Endothelial cell of umbilical vein (primary cell): ENCODE results near the gene CTBP1. TPM values are rescaled to one million over a fixed set of nuclear protein-coding genes. Genes with fewer than 3 reads are reported as not detected.

Experiments
- BruUV-seq: library from RNA; stranded (reverse); fragments of 400-500 nt; replicated peaks from 2 replicates; lab custom pipeline; 2021; lab: Mats Ljungman, UMichigan
- CTCF ChIA-PET: fragments of 300-600, 350-600 bp; sonication (Branson Sonifier 250); formaldehyde crosslinking; loops from one replicate; lab custom pipeline; 2021; ENCODE audit warnings: antibody characterized with exemption, inconsistent platforms; lab: Charles Lee
- POLR2A ChIA-PET: fragments of 300-600, 350-600 bp; sonication (Branson Sonifier 250); formaldehyde crosslinking; loops from one replicate; lab custom pipeline; 2021; ENCODE audit warnings: antibody characterized with exemption, inconsistent platforms; lab: Charles Lee
- DNase-seq: peaks from one replicate; pipeline ENCODE4 v3.0.0-alpha.2; 2011; ENCODE audit warnings: low read depth, low spot score
- FAIRE-seq: peaks from 2 replicates; lab custom pipeline; 2011; peaks lifted over from hg19 to GRCh38; lab: Jason Lieb, UNC
- H2AFZ ChIP-seq: 2 replicates; pipeline ENCODE4 v1.6.0; 2012; ENCODE audit warnings: low read depth, low read length, control low read depth, inconsistent platforms
- H3K27ac ChIP-seq: 2 replicates; pipeline ENCODE4 v1.5.1; 2011; ENCODE audit warnings: low read depth, mild to moderate bottlenecking, control low read depth, low read length, moderate library complexity; ENCODE audit not compliant: insufficient read depth
- H3K27me3 ChIP-seq, 2 experiments: 2 replicates each; pipeline versions ENCODE4 v1.6.0 to v1.6.1; 2011; ENCODE audit warnings: low read length in 2 of 2, mixed read lengths in 1 of 2; ENCODE audit not compliant: control insufficient read depth in 2 of 2, insufficient read depth in 2 of 2
- H3K36me3 ChIP-seq, 2 experiments: 2 replicates in 1 of 2; 3 replicates in 1 of 2; pipeline ENCODE4 v1.5.1; 2011; ENCODE audit warnings: low read length in 2 of 2, mild to moderate bottlenecking in 1 of 2, moderate library complexity in 1 of 2; ENCODE audit not compliant: control insufficient read depth in 2 of 2, insufficient read depth in 2 of 2; ENCODE audit errors: extremely low read depth in 1 of 2
- H3K4me1 ChIP-seq: 3 replicates; pipeline ENCODE4 v1.5.1; 2011; ENCODE audit warnings: mild to moderate bottlenecking, low read length; ENCODE audit not compliant: control insufficient read depth, insufficient read depth; ENCODE audit errors: extremely low read depth
- H3K4me2 ChIP-seq: 2 replicates; pipeline ENCODE4 v1.6.1; 2011; ENCODE audit warnings: low read length, control low read depth, mixed read lengths; ENCODE audit not compliant: insufficient read depth
- H3K4me3 ChIP-seq, 3 experiments: fragments of 200-600 bp in 1 of 3; sonication (generic), shearing (Covaris generic) in 1 of 3; replicated peaks in 1 of 3; 2 replicates each; pipeline ENCODE4 v1.5.1; 2011 to 2016; ENCODE audit warnings: control low read depth in 3 of 3, low read length in 3 of 3, mild to moderate bottlenecking in 2 of 3, inconsistent platforms in 1 of 3, low read depth in 1 of 3, moderate library complexity in 1 of 3; ENCODE audit not compliant: insufficient read depth in 1 of 3
- H3K79me2 ChIP-seq: 2 replicates; pipeline ENCODE4 v1.6.0; 2012; ENCODE audit warnings: low read length, inconsistent platforms; ENCODE audit not compliant: control insufficient read depth, insufficient read depth
- H3K9ac ChIP-seq: replicated peaks from 2 replicates; pipeline ENCODE3; 2011; ENCODE audit warnings: low read length, control low read depth; ENCODE audit not compliant: insufficient read depth; ENCODE audit errors: extremely low read depth
- H3K9me1 ChIP-seq: replicated peaks from 3 replicates; pipeline ENCODE4 v1.6.0; 2011; ENCODE audit warnings: mild to moderate bottlenecking, low read length; ENCODE audit not compliant: control insufficient read depth, insufficient read depth; ENCODE audit errors: extremely low read depth
- H3K9me3 ChIP-seq: replicated peaks from 2 replicates; pipeline ENCODE4 v1.5.1; 2012; ENCODE audit warnings: low read length, inconsistent platforms; ENCODE audit not compliant: control insufficient read depth, insufficient read depth
- H4K20me1 ChIP-seq: replicated peaks from 2 replicates; pipeline ENCODE3; 2011; ENCODE audit warnings: mild to moderate bottlenecking, low read length; ENCODE audit not compliant: control insufficient read depth, insufficient read depth; ENCODE audit errors: extremely low read depth
- EZH2 ChIP-seq: IDR thresholded peaks from 2 replicates; pipeline ENCODE4 v1.6.1; 2012; ENCODE audit warnings: borderline replicate concordance, low read depth, mild to moderate bottlenecking, moderate library complexity, low read length, inconsistent platforms; ENCODE audit not compliant: severe bottlenecking
- FOS ChIP-seq: IDR thresholded peaks from 2 replicates; pipeline ENCODE4 v1.6.1; 2011; ENCODE audit warnings: mild to moderate bottlenecking, low read length, moderate library complexity, borderline replicate concordance; ENCODE audit not compliant: insufficient read depth
- GATA2 ChIP-seq: IDR thresholded peaks from 2 replicates; pipeline ENCODE4 v1.7.0; 2011; ENCODE audit warnings: low read depth, mild to moderate bottlenecking, moderate library complexity, mixed read lengths, low read length; ENCODE audit not compliant: insufficient read length, insufficient read depth
- JUN ChIP-seq: IDR thresholded peaks from 2 replicates; pipeline ENCODE4 v1.6.1; 2011; ENCODE audit warnings: borderline replicate concordance, low read depth; ENCODE audit not compliant: insufficient read length, insufficient read depth
- MAX ChIP-seq: IDR thresholded peaks from 2 replicates; pipeline ENCODE4 v1.6.1; 2011; ENCODE audit not compliant: insufficient read depth, insufficient read length
- MYC ChIP-seq: IDR thresholded peaks from one replicate; pipeline ENCODE4 v1.6.1; 2011; ENCODE audit warnings: mild to moderate bottlenecking, low read depth, low read length
- POLR2A ChIP-seq: IDR thresholded peaks from 2 replicates; pipeline ENCODE4 v1.6.1; 2012; ENCODE audit warnings: low read depth, mild to moderate bottlenecking, control low read depth, low read length
- POLR2AphosphoS5 ChIP-seq: IDR thresholded peaks from 2 replicates; pipeline ENCODE4 v1.6.1; 2012; ENCODE audit warnings: low read depth, mild to moderate bottlenecking, control low read depth, low read length, moderate library complexity; ENCODE audit not compliant: insufficient read depth
- dilution Hi-C: fragments of 300-500 bp; cut with MboI; formaldehyde crosslinking; loops from one replicate; pipeline ENCODE4 v1.15.0; 2019; ENCODE audit warnings: low sequenced_read_pairs; ENCODE audit not compliant: extremely low pct_ligation_motif_present
- intact Hi-C: fragments of 100-400 bp; cut with micrococcal nuclease; formaldehyde crosslinking; loops from one replicate; pipeline ENCODE4 v1.10.0; 2022
- polyA plus RNA-seq, 4 experiments: library from polyadenylated mRNA; depleted of rRNA in 3 of 4; stranded (reverse) in 3 of 4; unstranded in 1 of 4; fragments of >200 nt; gene quantifications; 2 replicates each; pipeline versions ENCODE4 v1.2.1 to v1.2.3, GENCODE V29; 2011 to 2012; ENCODE audit warnings: missing spikeins in 1 of 4
- total RNA-seq: library from RNA; stranded (reverse); gene quantifications from 2 replicates; pipeline ENCODE4 v1.2.3, GENCODE V29; 2021
- TF ChIP-seq, protein P1 (sequence below), 2 donors: IDR thresholded peaks; 1 replicate in 1 of 2; 2 replicates in 1 of 2; pipeline ENCODE4 v1.5.1; 2011; ENCODE audit warnings: low read length in 2 of 2, mild to moderate bottlenecking in 2 of 2, moderate library complexity in 2 of 2, control low read depth in 1 of 2, inconsistent platforms in 1 of 2, low read depth in 1 of 2; ENCODE audit not compliant: insufficient read depth in 1 of 2; ENCODE audit errors: extremely low read depth in 1 of 2

Gene CTBP1
- total and polyA plus RNA-seq, 2 donors (not counting 3 experiments of a cell fraction or from before 2014, with no cell fraction given), result 165 to 167 TPM

DNA sequence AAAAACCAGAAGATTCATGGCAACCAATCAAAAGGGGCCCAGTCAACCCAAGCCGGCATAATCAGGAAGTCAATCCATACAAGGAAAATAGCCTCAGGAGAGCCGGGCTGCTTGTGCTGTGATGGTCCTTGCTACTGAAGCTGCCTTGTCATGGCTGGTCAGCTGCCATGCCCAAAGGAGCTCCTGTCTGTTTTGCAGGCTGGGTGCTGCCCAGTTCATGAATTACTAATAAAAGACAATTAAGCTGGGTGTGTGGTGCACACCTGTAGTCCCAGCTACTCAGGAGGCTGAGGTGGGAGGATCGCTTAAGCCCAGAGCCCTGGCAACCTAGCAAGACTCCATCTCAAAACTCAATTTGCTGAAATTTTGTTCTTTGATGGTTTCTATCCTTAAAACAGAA, 16.0 kb upstream of the CTBP1 start:
- Histone ChIP-seq H3K4me1 (no peaks in the 10 kb centered on the region), H3K9me1 (no peaks in the 10 kb centered on the region), H3K4me3 (no peak overlapping the region), H3K9me3 (no peaks in the 10 kb centered on the region), H4K20me1 (no peaks in the 10 kb centered on the region), H3K27me3 (no peaks in the 10 kb centered on the region), H3K4me2 (no peak overlapping the region), H3K36me3 (no peaks in the 10 kb centered on the region), H3K79me2 (no peaks in the 10 kb centered on the region), H2AFZ (no peak overlapping the region), H3K27ac (no peak overlapping the region), H3K9ac (no peak overlapping the region)
- ChIA-PET POLR2A (no interaction called here), CTCF (interaction anchor here (0.7 to 5.6 kb wide), 4 partner anchors 10 to 134 kb away, joined by 3 to 78 read pairs (median 3); no protein-coding TSS in a partner anchor)
- dilution Hi-C loops, result no loop called here
- no TSS peak for BruUV-seq
- DNase-seq (no peak), FAIRE-seq (no peak)
- no peak for TF ChIP-seq GATA2
- no peak for TF ChIP-seq POLR2A
- no peak for TF ChIP-seq POLR2AphosphoS5
- no peak for TF ChIP-seq EZH2
- TF ChIP-seq MYC, result no peak
- no peak for TF ChIP-seq MAX
- no peak for TF ChIP-seq FOS
- no peak for TF ChIP-seq JUN
- TF ChIP-seq, protein P1, sequence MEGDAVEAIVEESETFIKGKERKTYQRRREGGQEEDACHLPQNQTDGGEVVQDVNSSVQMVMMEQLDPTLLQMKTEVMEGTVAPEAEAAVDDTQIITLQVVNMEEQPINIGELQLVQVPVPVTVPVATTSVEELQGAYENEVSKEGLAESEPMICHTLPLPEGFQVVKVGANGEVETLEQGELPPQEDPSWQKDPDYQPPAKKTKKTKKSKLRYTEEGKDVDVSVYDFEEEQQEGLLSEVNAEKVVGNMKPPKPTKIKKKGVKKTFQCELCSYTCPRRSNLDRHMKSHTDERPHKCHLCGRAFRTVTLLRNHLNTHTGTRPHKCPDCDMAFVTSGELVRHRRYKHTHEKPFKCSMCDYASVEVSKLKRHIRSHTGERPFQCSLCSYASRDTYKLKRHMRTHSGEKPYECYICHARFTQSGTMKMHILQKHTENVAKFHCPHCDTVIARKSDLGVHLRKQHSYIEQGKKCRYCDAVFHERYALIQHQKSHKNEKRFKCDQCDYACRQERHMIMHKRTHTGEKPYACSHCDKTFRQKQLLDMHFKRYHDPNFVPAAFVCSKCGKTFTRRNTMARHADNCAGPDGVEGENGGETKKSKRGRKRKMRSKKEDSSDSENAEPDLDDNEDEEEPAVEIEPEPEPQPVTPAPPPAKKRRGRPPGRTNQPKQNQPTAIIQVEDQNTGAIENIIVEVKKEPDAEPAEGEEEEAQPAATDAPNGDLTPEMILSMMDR (IDR thresholded peaks at IDR 0.05; ENCODE audit: extremely low read depth in 1 of 2, insufficient read depth in 1 of 2, low read depth in 1 of 2, low read length in 2 of 2), result no peak
- intact Hi-C loops, result no loop called here
